GM10266 (cell line): ENCODE data around the gene DUSP28.
"Not testable (repeated sequence)": the region's sequence is repeated elsewhere in the genome, so short reads cannot be mapped to it uniquely, and the experiment has no call there.

Experiments used
- DNase-seq: peaks from one replicate; pipeline ENCODE4 v3.0.0; 2012; ENCODE audit errors: extremely low spot score
- TF ChIP-seq, protein P1 (sequence below): IDR thresholded peaks from 2 replicates; pipeline ENCODE4 v1.5.1; 2012; ENCODE audit warnings: mild to moderate bottlenecking, low read depth; ENCODE audit not compliant: control insufficient read depth, insufficient read depth; ENCODE audit errors: missing control alignments

The DUSP28 gene

GRCh38 chr2:240529344-240529999 is 30.7 kb upstream of the DUSP28 start:
- TF ChIP-seq, protein P1, sequence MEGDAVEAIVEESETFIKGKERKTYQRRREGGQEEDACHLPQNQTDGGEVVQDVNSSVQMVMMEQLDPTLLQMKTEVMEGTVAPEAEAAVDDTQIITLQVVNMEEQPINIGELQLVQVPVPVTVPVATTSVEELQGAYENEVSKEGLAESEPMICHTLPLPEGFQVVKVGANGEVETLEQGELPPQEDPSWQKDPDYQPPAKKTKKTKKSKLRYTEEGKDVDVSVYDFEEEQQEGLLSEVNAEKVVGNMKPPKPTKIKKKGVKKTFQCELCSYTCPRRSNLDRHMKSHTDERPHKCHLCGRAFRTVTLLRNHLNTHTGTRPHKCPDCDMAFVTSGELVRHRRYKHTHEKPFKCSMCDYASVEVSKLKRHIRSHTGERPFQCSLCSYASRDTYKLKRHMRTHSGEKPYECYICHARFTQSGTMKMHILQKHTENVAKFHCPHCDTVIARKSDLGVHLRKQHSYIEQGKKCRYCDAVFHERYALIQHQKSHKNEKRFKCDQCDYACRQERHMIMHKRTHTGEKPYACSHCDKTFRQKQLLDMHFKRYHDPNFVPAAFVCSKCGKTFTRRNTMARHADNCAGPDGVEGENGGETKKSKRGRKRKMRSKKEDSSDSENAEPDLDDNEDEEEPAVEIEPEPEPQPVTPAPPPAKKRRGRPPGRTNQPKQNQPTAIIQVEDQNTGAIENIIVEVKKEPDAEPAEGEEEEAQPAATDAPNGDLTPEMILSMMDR, result no peak

DNA sequence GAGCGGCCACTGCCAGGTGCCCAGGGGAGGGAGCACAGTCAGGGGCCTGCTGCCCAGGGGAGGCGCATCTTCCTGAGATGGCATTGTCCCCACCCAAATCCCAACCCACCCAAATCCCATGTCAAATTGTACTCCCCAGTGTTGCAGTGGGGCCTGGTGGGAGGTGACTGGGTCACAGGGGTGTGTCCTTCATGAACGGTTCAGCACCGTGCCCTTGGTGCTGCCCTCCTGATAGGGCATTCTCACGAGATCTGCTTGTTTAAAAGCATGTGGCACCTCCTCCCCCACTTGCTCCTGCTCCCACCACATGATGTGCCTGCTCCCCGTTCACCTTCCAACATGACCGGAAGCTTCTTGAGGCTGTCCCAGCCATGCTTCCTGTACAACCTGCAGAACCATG is 30.0 kb upstream of the DUSP28 start:
- DNase-seq, result no peak
- TF ChIP-seq, protein P1, result no peak

More at GRCh38 chr2:240529344-240529999, 30.7 kb upstream of the DUSP28 start:
- no peak for DNase-seq

DNA sequence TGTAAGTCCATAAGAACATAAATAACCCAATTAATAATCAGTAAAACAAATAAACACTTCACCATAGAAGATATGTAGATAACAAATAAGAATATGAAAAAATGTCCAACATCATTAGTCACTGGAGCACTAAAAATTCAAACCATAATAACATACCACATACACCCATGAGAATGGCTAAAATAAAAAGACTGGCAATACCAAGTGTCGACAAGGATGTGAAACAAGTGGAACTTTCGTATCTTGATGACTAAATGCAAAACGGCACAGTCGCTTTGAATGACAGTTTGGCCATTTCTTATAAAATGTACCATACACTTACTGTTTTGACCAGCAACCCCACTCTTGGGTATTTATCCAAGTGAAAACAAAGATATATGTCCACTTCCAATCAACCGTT is 29.1 kb upstream of the DUSP28 start:
- no peak for DNase-seq
- TF ChIP-seq, protein P1, result no peak

GRCh38 chr2:240532031-240532775 is 28.0 kb upstream of the DUSP28 start:
- TF ChIP-seq, protein P1, result no peak
- DNase-seq, result no peak

DNA sequence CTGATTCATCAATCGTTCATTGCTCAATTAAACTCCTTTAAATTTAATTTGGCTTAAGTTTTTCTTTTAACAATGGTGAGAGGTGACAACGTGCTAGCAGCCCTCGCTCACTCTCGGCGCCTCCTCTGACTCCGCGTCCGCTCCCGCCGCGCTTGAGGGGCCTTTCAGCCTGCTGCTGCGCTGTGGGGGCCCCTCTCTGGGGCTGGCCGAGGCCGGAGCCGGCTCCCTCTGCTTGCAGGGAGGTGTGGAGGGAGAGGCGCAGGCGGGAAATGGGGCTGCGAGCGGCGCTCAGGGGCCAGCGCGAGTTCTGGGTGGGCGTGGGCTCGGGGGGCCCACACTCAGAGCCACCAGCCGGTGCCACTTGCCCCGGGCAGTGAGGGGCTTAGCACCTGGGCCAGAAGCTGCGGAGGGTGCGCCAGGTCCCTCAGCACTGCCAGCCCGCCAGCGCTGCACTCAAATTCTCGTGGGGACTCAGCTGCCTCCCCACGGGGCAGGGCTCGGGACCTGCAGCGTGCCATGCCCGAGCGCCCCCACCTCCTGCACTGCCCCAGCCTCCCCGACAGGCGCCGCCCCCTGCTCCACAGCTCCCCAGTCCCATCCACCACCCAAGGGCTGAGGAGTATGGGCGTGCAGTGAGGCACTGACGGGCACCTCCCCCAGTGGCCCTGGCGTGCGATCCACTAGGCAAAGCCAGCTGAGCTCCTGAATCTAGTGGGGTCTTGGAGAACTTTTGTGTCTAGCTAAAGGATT is 22.0 kb upstream of the DUSP28 start:
- TF ChIP-seq, protein P1, result no peak
- DNase-seq, result no peak

- DNase-seq, result not testable (repeated sequence)
Measured at GRCh38 chr2:240539101-240539500, 21.1 kb upstream of the DUSP28 start.

GRCh38 chr2:240539906-240540305 is 20.3 kb upstream of the DUSP28 start:
- no peak for DNase-seq
- TF ChIP-seq, protein P1, result no peak
